ENCODE results near the gene POP7. TPM values are rescaled to one million over a fixed set of nuclear protein-coding genes. Genes with fewer than 3 reads are reported as not detected.
"Not testable (repeated sequence)": the region's sequence is repeated elsewhere in the genome, so short reads cannot be mapped to it uniquely, and the experiment has no call there.

The POP7 gene
- total RNA-seq, 1 donor from 2014 or later, result 25.9 TPM

DNA sequence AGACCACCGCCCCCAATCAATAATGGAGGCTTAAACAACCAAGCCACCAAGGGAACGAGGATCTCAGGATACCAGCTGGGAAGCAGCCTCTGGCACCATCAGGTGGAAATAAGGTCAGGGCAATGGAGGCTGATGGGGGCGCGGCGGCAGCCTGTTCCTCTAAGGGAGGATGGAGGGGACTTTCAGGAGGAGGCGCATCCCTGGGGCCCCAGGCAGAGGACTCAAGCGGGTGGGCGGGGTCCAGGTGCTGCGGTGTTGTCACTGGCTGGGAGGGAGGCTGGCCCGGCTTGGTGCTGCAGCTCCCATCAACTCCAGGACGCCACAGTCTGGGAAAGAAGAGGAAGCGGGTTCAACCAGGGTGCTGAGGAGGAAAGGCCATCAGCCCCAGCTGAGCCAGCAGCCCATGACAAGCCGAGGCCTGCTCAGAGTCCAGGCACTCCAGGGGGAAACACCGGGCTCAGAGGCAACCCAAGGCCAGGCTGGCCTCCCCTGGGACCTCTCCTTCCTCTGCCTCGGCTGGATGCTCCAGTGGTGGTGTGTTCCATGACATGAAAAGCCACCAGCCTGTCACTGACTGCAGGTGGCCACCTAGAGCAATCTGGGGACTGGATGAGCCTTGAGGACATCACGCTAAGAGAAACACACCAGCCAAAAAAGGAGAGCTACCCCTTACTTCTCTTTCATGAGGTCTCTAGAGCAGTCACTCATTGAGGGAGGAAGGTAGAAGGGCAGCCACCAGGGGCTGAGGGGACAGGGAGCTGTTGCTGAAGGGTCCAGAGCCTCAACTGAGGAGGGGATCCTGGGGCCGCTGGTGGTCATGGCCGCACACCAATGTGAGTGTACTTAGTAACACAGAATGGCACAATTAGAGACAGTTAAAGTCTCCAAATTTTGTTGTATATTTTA is 16.4 kb upstream of the POP7 start:
- DNase-seq (ENCODE audit: low spot score), result no peak

DNA sequence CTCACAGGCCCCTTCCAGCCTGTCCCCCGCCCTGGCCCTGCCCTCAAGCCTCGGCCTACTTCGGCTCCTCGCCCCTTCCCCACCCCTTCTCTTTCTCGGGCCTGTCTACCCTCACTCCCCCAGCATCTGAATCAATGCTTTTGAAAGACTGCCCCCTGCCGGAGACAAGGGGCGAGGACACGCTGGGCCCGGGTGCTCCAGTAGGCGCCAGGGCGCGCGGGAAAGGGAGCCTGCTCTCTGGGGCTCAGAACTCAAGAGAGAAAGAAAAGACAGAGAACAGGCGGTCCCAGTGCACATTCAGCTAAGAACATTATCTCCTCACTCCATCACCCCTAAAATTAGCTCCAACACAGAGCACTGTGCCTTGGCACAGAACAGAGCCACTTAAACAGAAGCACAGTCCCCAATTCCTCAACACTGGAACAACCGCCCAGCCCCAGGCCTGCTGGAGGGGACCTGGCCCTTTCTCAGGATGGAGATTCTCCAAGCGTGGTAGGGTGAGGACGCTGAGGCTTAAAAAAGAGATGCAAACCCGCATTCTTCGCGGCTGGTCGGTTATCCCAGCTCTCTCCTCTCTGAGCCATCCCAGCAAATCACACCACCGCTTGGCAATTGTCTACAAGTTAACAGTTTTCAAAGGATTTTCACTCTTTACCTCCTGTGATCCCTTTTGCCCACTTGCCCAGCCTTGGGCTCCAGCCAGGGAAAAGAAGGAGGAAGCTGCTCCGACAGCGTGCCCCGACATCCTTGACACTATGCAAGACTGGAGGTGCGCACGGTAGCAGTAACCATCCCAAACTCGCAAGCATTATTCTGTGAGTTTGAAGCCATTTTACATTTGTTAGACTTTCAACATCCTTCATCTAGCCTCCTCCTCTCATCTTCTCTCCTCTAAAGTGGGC is 14.0 kb upstream of the POP7 start:
- DNase-seq (ENCODE audit: low spot score), result peak; percentile 92

DNA sequence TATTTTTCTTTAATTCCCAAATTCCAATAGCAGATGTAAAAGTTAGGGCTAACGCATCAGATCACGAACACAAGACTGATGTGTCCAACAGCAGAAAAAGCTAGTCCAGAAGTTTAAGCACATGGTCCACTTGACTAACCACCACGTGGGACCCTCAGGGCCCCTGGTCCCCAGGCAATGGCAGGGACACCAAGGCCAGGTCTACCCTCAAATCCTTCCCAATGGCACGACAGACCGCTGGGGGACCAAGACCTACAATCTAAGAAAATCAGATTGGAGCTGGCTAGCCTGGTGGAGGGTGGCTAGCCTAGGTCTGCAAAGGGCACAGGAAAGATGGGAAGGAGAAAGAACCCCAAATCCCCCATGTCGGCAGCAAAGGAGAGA is 13.4 kb upstream of the POP7 start:
- DNase-seq (ENCODE audit: low spot score), result no peak

DNA sequence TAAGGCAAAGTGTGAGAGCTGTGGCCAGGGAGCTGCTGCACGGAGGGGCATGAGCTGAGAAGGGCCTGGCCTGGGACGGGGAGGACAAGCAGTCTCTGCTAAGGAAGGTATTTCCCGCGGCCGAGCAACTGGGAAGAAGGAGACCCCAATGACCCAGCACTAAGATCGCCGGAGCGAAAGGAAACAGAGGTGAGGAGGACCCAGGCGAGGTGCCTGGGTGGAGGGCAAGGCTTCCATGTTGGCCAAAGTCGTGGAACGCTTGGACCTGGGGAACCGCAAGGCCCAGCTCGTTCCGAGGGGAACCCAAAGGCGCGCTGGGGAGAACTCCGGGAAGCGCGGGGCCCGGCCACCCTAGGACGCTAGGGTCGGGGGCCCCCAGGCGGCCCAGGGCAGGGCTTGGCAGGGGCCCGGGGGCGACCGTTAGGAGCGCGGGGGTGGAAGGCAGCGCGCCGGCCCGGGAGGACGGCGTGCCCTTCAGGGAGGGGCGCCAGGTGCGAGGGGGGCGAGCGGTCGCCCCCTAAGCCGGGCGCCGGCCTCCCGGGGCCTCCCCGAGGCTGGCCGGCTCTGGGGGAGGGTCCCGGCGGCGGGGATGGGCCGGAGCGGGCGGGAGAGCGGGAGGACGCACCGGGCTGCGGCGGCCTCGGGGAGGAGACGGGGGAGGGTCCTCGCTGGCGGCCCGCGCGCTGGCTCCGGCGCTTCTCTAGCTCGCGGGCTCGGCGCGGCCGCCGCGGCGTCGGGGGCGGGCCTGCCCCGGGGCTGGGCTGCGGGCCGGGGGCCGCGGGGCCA is 12.4 kb upstream of the POP7 start:
- no peak for DNase-seq (ENCODE audit: low spot score)

DNA sequence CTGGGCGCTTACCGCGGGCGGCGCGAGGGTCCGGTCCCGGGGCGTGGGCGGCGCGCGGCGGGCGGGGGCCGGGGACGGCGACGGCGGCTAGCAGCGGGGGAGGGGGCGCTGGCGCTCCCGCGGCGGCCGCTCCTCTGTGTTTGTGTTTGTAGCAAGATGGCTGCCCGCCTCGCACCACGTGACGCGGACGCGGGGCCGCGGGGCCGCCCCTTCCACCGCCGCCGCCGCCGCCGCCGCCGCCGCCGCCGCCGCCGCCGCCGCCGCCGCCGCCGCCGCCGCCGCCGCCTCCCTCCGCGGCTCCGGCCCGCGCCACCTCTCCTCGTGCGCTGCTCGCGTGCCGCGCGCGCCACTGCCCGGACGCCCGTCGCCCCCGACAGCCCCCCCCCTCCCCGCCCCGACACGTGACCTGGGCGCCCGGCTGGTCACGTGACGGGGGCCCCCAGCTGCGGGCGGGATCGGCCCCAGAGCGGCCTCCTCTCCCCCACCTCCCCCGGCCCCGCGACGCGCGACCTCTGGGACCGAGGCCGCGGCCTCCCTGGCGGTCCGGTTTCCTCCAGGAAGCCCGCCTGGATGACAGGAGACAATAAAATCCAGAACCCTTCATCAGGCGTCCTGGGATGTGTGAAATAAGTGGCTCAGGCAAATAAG is 11.7 kb upstream of the POP7 start, which contains the start of gene GIGYF1:
Gene GIGYF1, minus strand, starts transcription at position 153 of the 648 bp plus-strand sequence. CDS start 6,012 bp downstream, outside the sequence.
- DNase-seq (ENCODE audit: low spot score), result peak; percentile 91

DNA sequence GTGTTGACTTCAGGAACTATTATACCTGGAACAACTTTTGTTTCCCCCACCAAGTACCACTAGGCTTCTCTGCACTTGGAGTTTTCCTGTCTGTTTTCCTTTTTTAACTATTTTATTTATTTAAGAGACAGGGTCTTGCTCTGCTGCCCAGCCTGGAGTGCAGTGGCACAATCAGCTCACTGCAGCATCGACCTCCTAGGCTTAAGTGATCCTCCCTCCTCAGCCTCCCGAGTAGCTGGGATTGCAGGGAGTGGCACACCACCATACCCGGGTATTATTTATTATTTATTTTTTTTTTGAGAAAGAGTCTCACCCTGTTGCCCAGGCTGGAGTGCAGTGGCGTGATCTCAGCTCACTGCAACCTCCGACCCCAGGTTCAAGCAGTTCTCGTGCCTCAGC is 9.8 kb upstream of the POP7 start:
- DNase-seq (ENCODE audit: low spot score), result no peak

DNA sequence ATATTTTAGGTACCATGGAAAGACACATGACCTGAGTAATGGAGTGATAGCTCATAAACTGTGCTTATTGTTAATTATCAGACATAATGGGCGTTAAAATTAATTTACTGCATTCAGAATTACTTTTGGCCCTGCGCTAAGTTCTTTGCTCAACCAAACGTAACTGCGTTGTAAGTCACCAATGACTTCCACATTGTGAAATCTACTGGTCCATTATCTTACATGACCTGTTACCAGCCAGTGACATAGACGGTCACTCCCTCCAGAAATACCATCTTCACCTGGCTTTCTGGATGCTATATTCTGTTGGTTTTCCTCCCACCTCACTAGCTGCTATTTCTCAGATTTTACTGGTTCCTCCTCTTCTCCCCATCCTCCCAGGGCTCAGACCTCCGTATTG is 6.9 kb upstream of the POP7 start:
- DNase-seq (ENCODE audit: low spot score), result no peak

DNA sequence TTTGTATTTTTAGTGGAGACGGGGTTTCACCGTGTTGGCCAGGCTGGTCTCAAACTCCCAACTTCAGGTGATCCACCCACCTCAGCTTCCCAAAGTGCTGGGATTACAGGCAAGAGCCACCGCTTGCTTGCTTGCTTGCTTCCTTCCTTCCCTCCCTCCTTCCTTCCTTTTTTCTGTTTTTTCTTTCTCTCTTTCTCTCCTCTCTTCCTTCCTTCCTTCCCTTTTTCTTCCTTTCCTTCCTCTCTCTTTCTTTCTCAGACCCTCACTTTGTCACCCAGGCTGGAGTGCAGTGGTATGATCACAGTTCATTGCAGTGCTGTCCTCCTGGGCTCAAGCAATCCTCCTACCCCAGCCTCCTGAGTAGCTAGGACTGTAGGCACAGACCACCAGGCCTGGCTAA is 4.8 kb upstream of the POP7 start:
- DNase-seq (ENCODE audit: low spot score), result not testable (repeated sequence)

DNA sequence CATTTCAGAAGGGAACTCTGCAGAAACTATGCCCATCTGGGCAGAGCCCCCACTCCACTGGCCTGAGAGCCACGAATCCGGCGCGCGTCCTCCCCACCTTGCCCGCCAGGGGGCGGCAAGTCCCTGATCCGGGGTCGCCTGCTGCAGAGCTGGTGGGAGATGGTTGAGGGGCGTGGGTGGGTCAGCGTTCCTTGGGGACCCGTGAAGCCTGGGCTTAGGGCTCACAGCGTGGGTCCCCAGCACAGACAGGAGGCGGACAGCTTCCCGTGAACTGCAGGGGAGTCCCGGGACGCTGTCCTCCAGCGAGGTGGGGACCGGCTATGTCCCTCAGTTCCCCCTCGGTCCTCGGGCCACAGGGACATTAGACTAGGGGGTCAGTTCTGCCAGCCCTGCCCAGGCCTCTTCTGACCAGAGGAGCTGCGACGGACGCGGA is 585 bp upstream of the POP7 start:
- peak; percentile 94 for DNase-seq (ENCODE audit: low spot score)

DNA sequence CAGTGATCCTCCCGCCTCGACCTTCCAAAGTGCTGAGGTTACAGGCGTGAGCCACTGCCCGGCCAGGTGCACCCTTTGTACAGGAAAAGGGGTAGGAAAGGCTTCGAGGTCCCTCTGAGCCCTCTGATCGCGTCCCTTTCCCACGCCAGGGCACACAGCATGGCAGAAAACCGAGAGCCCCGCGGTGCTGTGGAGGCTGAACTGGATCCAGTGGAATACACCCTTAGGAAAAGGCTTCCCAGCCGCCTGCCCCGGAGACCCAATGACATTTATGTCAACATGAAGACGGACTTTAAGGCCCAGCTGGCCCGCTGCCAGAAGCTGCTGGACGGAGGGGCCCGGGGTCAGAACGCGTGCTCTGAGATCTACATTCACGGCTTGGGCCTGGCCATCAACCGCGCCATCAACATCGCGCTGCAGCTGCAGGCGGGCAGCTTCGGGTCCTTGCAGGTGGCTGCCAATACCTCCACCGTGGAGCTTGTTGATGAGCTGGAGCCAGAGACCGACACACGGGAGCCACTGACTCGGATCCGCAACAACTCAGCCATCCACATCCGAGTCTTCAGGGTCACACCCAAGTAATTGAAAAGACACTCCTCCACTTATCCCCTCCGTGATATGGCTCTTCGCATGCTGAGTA is 871 bp downstream of the POP7 start:
- DNase-seq (ENCODE audit: low spot score), result no peak

DNA sequence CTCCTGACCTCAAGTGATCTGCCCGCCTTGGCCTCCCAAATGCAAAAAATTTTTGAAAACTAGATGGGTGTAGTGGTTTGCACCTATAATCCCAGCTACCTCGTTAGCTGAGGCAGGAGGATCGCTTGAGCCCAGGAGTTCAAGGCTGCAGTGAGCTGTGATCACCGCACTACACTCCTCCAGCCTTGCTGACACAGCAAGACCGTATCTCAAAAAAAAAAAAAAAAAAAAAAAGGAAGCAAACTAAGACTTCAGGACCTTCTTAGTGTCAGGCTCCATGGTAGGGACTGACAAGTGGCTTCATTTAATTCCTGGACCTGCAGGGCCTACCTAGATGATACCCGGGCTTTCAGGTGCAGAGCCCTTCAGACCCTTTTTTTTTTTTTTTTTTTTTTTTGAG is 2.5 kb downstream of the POP7 start:
- DNase-seq (ENCODE audit: low spot score), result no peak

DNA sequence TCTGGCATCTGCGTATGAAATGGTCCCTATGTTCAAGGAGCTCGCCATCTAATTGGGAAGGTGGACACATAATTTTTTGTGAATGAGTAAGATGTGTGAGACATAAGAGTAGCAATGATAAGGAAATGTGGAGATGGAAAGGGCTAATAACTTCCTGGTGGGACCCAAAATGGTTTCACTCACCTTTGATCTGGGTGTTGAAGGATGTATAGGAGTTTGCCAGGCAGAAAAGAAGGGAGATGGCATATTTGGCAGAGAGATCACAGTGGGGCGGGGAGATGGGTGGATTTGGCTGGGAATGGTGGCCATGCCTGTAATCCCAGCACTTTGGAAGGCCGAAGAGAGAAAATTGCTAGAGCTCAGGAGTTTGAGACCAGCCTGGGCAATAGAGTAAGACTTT is 4.5 kb downstream of the POP7 start:
- no peak for DNase-seq (ENCODE audit: low spot score)

DNA sequence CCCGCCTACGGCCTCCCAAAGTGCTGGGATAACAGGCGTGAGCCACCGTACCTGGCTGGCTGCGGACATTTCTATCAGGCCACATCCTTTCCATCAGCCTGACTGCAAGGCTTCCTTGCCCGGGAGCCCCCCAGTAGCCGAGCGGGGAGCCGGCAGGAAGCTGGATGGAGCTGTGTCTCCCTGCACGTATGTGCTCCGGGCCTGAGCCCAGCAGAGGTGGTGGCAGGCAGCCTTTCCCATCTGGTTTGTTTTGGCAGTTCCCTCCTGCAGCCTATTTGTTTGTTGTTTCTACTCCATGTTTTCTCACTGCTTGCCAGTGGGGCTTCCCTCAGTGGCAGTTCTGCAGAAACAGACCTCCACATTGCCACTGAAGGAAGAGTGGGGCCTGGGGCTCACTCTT is 5.4 kb downstream of the POP7 start:
- DNase-seq (ENCODE audit: low spot score), result no peak

DNA sequence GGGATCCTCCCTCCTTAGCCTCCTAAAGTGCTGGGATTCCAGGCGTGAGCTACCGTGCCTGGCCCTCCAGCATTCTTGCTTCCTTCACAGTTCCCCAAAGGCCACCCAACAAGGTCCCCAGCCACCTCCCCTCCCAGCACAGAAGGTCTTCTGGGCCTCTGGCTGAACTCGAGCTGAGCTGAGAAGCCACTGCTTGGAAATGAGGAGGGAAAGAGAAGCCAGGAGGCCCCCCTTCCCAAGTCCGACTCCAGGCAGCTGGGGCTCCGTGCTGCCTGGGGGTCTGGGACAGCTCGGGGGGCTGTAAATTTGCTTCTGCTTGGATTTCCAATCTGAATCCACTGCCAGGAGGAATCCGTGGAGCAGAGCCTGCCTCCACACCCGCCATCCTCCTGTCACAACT is 8.8 kb downstream of the POP7 start:
- DNase-seq (ENCODE audit: low spot score), result no peak

DNA sequence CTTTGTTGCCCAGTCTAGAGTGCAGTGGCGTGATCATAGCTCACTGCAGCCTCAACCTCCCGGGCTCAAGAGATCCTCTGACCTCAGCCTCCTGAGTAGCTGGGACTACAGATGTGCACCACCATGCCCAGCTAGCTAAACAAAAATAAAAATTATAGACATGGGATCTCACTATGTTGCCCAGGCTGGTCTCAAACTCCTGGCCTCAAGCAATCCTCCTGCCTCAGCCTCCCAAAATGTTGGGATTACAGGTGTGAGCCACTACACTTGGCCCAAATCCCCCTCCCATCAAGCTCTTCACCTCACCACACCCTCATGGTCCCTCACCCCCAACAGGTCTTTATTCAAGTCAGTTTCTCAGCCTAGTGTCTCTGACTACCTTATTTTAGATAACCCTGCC is 11.2 kb downstream of the POP7 start:
- DNase-seq (ENCODE audit: low spot score), result not testable (repeated sequence)

DNA sequence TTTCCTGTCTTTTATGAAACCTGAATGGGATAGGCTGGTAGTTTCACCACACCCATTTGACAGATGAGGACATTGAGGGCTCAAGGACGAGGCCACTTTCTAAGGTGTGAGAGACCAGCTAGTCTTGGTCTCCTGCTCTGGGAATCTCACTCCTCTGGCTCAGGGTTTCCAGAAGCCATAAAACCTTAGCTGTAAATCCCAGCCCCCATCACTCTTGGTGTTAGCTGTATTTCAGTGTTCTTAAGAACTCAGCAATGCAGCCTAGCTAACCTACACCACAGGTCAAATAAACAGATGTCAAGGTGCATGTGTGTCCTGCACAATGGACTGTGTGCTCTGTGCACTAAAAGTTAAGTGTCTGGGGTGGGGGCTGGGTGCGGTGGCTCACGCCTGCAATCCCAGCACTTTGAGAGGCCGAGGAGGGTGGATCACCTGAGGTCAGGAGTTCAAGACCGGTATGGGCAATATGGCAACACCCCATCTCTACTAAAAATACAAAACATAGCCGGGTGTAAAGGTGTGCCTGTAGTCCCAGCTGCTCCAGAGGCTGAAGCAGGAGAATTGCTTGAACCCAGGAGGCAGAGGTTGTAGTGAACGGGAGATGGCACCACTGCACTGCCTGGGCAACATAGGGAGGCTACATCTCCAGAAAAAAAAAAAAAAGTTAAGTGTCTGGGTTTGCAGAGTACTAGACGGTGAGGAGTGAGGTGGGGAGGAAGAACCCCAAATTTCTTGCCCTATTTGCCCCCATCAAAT is 13.8 kb downstream of the POP7 start:
- DNase-seq (ENCODE audit: low spot score), result no peak

DNA sequence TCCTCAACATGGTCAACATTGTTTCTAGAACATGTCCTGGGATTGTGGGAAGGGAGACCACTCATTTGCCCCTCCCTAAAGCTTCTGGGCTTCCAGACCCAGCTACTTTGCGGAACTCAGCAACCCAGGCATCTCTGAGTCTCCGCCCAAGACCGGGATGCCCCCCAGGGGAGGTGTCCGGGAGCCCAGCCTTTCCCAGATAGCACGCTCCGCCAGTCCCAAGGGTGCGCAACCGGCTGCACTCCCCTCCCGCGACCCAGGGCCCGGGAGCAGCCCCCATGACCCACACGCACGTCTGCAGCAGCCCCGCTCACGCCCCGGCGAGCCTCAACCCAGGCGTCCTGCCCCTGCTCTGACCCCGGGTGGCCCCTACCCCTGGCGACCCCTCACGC is 14.4 kb downstream of the POP7 start, which contains the start of gene EPO:
Gene EPO, plus strand, starts transcription at position 190 of the 392 bp plus-strand sequence. CDS start 513 bp downstream, outside the sequence.
- no peak for DNase-seq (ENCODE audit: low spot score)

DNA sequence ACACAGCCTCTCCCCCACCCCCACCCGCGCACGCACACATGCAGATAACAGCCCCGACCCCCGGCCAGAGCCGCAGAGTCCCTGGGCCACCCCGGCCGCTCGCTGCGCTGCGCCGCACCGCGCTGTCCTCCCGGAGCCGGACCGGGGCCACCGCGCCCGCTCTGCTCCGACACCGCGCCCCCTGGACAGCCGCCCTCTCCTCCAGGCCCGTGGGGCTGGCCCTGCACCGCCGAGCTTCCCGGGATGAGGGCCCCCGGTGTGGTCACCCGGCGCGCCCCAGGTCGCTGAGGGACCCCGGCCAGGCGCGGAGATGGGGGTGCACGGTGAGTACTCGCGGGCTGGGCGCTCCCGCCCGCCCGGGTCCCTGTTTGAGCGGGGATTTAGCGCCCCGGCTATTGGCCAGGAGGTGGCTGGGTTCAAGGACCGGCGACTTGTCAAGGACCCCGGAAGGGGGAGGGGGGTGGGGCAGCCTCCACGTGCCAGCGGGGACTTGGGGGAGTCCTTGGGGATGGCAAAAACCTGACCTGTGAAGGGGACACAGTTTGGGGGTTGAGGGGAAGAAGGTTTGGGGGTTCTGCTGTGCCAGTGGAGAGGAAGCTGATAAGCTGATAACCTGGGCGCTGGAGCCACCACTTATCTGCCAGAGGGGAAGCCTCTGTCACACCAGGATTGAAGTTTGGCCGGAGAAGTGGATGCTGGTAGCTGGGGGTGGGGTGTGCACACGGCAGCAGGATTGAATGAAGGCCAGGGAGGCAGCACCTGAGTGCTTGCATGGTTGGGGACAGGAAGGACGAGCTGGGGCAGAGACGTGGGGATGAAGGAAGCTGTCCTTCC is 15.0 kb downstream of the POP7 start:
- DNase-seq (ENCODE audit: low spot score), result no peak

DNA sequence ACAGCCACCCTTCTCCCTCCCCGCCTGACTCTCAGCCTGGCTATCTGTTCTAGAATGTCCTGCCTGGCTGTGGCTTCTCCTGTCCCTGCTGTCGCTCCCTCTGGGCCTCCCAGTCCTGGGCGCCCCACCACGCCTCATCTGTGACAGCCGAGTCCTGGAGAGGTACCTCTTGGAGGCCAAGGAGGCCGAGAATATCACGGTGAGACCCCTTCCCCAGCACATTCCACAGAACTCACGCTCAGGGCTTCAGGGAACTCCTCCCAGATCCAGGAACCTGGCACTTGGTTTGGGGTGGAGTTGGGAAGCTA is 15.5 kb downstream of the POP7 start:
- no peak for DNase-seq (ENCODE audit: low spot score)
